ENCODE data around the gene ZNF398. TPM values are rescaled to one million over a fixed set of nuclear protein-coding genes. Genes with fewer than 3 reads are reported as not detected.
A peak's percentile ranks its signal among the peaks of the same experiment; 100 is the strongest.
"Not testable (repeated sequence)": the region's sequence is repeated elsewhere in the genome, so short reads cannot be mapped to it uniquely, and the experiment has no call there.

The ZNF398 gene
- total RNA-seq (ENCODE audit: insufficient read depth, low replicate concordance), result 13.5 TPM

- peak; percentile 82 for DNase-seq (ENCODE audit: low spot score)
Observed at GRCh38 chr7:149147072-149147751, at the start of gene ZNF398. ZNF398 (plus strand) TSS chr7:149147453; CDS start chr7:149147743, 290 bp downstream.

GRCh38 chr7:149099058-149099457 is 48.2 kb upstream of the ZNF398 start:
- no peak for DNase-seq (ENCODE audit: low spot score)

GRCh38 chr7:149100821-149101220 is 46.4 kb upstream of the ZNF398 start:
- DNase-seq (ENCODE audit: low spot score), result peak; percentile 93

GRCh38 chr7:149102666-149103065 is 44.6 kb upstream of the ZNF398 start:
- DNase-seq (ENCODE audit: low spot score), result peak; percentile 89

- no peak for DNase-seq (ENCODE audit: low spot score)
Observed at GRCh38 chr7:149103424-149103823, 43.8 kb upstream of the ZNF398 start.

- no peak for DNase-seq (ENCODE audit: low spot score)
Observed at GRCh38 chr7:149104214-149104613, 43.0 kb upstream of the ZNF398 start.

GRCh38 chr7:149104749-149105148 is 42.5 kb upstream of the ZNF398 start:
- DNase-seq (ENCODE audit: low spot score), result no peak

GRCh38 chr7:149109969-149110368 is 37.3 kb upstream of the ZNF398 start:
- DNase-seq (ENCODE audit: low spot score), result no peak

- peak; percentile 15 for DNase-seq (ENCODE audit: low spot score)
Observed at GRCh38 chr7:149125189-149125862, 21.9 kb upstream of the ZNF398 start.

- DNase-seq (ENCODE audit: low spot score), result peak; percentile 97
Observed at GRCh38 chr7:149125863-149126661, 21.2 kb upstream of the ZNF398 start, which contains the start of gene ZNF425. ZNF425 (minus strand) TSS chr7:149126324; CDS start chr7:149126213, 111 bp downstream.

GRCh38 chr7:149126662-149127266 is 20.5 kb upstream of the ZNF398 start:
- peak; percentile 61 for DNase-seq (ENCODE audit: low spot score)

GRCh38 chr7:149130572-149131198 is 16.6 kb upstream of the ZNF398 start:
- DNase-seq (ENCODE audit: low spot score), result no peak

GRCh38 chr7:149133028-149133710 is 14.1 kb upstream of the ZNF398 start:
- DNase-seq (ENCODE audit: low spot score), result no peak

GRCh38 chr7:149136118-149136517 is 11.1 kb upstream of the ZNF398 start:
- DNase-seq (ENCODE audit: low spot score), result no peak

- DNase-seq (ENCODE audit: low spot score), result no peak
Observed at GRCh38 chr7:149140831-149141230, 6.4 kb upstream of the ZNF398 start.

GRCh38 chr7:149141893-149142292 is 5.4 kb upstream of the ZNF398 start:
- DNase-seq (ENCODE audit: low spot score), result no peak

- DNase-seq (ENCODE audit: low spot score), result not testable (repeated sequence)
Observed at GRCh38 chr7:149144436-149144922, 2.8 kb upstream of the ZNF398 start.

- peak; percentile 78 for DNase-seq (ENCODE audit: low spot score)
Observed at GRCh38 chr7:149145031-149145845, 2.0 kb upstream of the ZNF398 start.

All from umbilical cord (tissue), 2 donors.